TTC549 (cell line): ENCODE data around the gene DENND2A.
"Not testable (repeated sequence)": the region's sequence is repeated elsewhere in the genome, so short reads cannot be mapped to it uniquely, and the experiment has no call there.

ENCODE experiments used
- FAIRE-seq: peaks from 2 replicates; lab custom pipeline; 2012; peaks lifted over from hg19 to GRCh38; lab: Jason Lieb, UNC

Gene DENND2A

GRCh38 chr7:140673774-140674155 lies 33.2 kb upstream of the DENND2A start:
- no peak for FAIRE-seq

GRCh38 chr7:140673063-140673773 lies 32.6 kb upstream of the DENND2A start:
- FAIRE-seq, result no peak

- FAIRE-seq, result no peak
These were observed 31.9 kb upstream of the DENND2A start, which contains the start of gene ADCK2 for GRCh38 chr7:140672382-140673062. Gene ADCK2, plus strand, starts transcription at chr7:140672945. Its CDS starts 386 bp downstream, at chr7:140673331.

- FAIRE-seq, result no peak
These were observed 31.4 kb upstream of the DENND2A start for GRCh38 chr7:140671966-140672365.

- FAIRE-seq, result no peak
These were observed 29.8 kb upstream of the DENND2A start for GRCh38 chr7:140670343-140670935.

- FAIRE-seq, result not testable (repeated sequence)
These were observed 29.2 kb upstream of the DENND2A start for GRCh38 chr7:140669862-140670261.

- FAIRE-seq, result no peak
These were observed 28.7 kb upstream of the DENND2A start for GRCh38 chr7:140669352-140669751.

GRCh38 chr7:140668641-140669040 lies 28.0 kb upstream of the DENND2A start:
- no peak for FAIRE-seq

- FAIRE-seq, result no peak
These were observed 26.9 kb upstream of the DENND2A start for GRCh38 chr7:140667476-140667875.

GRCh38 chr7:140662938-140663337 lies 22.3 kb upstream of the DENND2A start:
- FAIRE-seq, result not testable (repeated sequence)

GRCh38 chr7:140661124-140661523 lies 20.5 kb upstream of the DENND2A start:
- FAIRE-seq, result no peak

GRCh38 chr7:140659856-140660255 lies 19.2 kb upstream of the DENND2A start:
- no peak for FAIRE-seq

- FAIRE-seq, result no peak
These were observed 17.3 kb upstream of the DENND2A start for GRCh38 chr7:140657891-140658290.

GRCh38 chr7:140656548-140657515 lies 16.2 kb upstream of the DENND2A start:
- no peak for FAIRE-seq

- no peak for FAIRE-seq
These were observed 15.1 kb upstream of the DENND2A start for GRCh38 chr7:140655511-140656408.

- no peak for FAIRE-seq
These were observed 14.0 kb upstream of the DENND2A start for GRCh38 chr7:140654661-140655060.

GRCh38 chr7:140654109-140654387 lies 13.4 kb upstream of the DENND2A start:
- no peak for FAIRE-seq

- no peak for FAIRE-seq
These were observed 12.9 kb upstream of the DENND2A start for GRCh38 chr7:140653319-140654108.

- FAIRE-seq, result no peak
These were observed 9.8 kb upstream of the DENND2A start for GRCh38 chr7:140650367-140650766.

- FAIRE-seq, result no peak
These were observed 9.1 kb upstream of the DENND2A start for GRCh38 chr7:140649556-140650205.
